ENCODE measurements around the gene THSD7B. TPM values are rescaled to one million over a fixed set of nuclear protein-coding genes. Genes with fewer than 3 reads are reported as not detected.

The THSD7B gene
- total RNA-seq, 1 experiment from 2014 or later: under 0.01 TPM

GRCh38 chr2:137210039-137210438, 444.7 kb downstream of the THSD7B start:
- intact Hi-C loops (cut with micrococcal nuclease): no loop called here

GRCh38 chr2:137211761-137212160, 446.4 kb downstream of the THSD7B start:
- no peaks in the 10 kb centered on the region for H3K27me3 ChIP-seq (ENCODE audit: low read length)
- ChIA-PET POLR2A (ENCODE audit: unreplicated experiment) (no interaction called here), CTCF (no interaction called here)
- no peak overlapping the region for H3K4me3 ChIP-seq (ENCODE audit: low read length)
- no peaks in the 10 kb centered on the region for H3K36me3 ChIP-seq (ENCODE audit: low read depth, low read length)
- no peak for TF ChIP-seq EZH2phosphoT487 (IDR thresholded peaks at IDR 0.05; ENCODE audit: borderline replicate concordance, low read length)
- TF ChIP-seq EZH2 (IDR thresholded peaks at IDR 0.05; ENCODE audit: low read length, unreplicated experiment): no peak
- TF ChIP-seq CTCF (conservative IDR thresholded peaks at IDR 0.05; ENCODE audit: low read depth, low read length): no peak
- no peaks in the 10 kb centered on the region for H3F3A ChIP-seq (ENCODE audit: low read length, unreplicated experiment)
- H2AFZ ChIP-seq (ENCODE audit: low read length): no peak overlapping the region
- no peaks in the 10 kb centered on the region for H4K20me1 ChIP-seq (ENCODE audit: low read length)
- no peaks in the 10 kb centered on the region for H3K4me1 ChIP-seq (ENCODE audit: insufficient read depth, low read length)
- no peak overlapping the region for H3K4me2 ChIP-seq (ENCODE audit: low read length)
- intact Hi-C loops (cut with micrococcal nuclease): no loop called here
- no peak overlapping the region for H3K27ac ChIP-seq (ENCODE audit: low read length)
- no peaks in the 10 kb centered on the region for H3K9me3 ChIP-seq (ENCODE audit: low read length)
- ATAC-seq: no peak
- DNase-seq: no peak
- no peaks in the 10 kb centered on the region for H3K9me2 ChIP-seq (replicated peaks; ENCODE audit: low read length)
- no TSS peak for BruUV-seq (replicated peaks)
- no peak overlapping the region for H3K9ac ChIP-seq (ENCODE audit: low read length)
- H3K79me2 ChIP-seq (ENCODE audit: low read length): no peaks in the 10 kb centered on the region

More at GRCh38 chr2:137210039-137210438, 444.7 kb downstream of the THSD7B start:
- Histone ChIP-seq H3K79me2 (ENCODE audit: low read length) (no peaks in the 10 kb centered on the region), H3K4me2 (ENCODE audit: low read length) (no peak overlapping the region), H3F3A (ENCODE audit: low read length, unreplicated experiment) (no peaks in the 10 kb centered on the region), H3K9me2 (replicated peaks; ENCODE audit: low read length) (no peaks in the 10 kb centered on the region), H3K27ac (ENCODE audit: low read length) (no peak overlapping the region), H3K9ac (ENCODE audit: low read length) (no peak overlapping the region), H2AFZ (ENCODE audit: low read length) (no peak overlapping the region), H3K4me3 (ENCODE audit: low read length) (no peak overlapping the region), H3K4me1 (ENCODE audit: insufficient read depth, low read length) (no peaks in the 10 kb centered on the region), H3K27me3 (ENCODE audit: low read length) (no peaks in the 10 kb centered on the region), H3K9me3 (ENCODE audit: low read length) (no peaks in the 10 kb centered on the region), H3K36me3 (ENCODE audit: low read depth, low read length) (no peaks in the 10 kb centered on the region), H4K20me1 (ENCODE audit: low read length) (no peaks in the 10 kb centered on the region)
- ChIA-PET POLR2A (ENCODE audit: unreplicated experiment) (no interaction called here), CTCF (no interaction called here)
- TF ChIP-seq CTCF (conservative IDR thresholded peaks at IDR 0.05; ENCODE audit: low read depth, low read length) (no peak), EZH2 (IDR thresholded peaks at IDR 0.05; ENCODE audit: low read length, unreplicated experiment) (no peak), EZH2phosphoT487 (IDR thresholded peaks at IDR 0.05; ENCODE audit: borderline replicate concordance, low read length) (no peak)
- BruUV-seq (replicated peaks): no TSS peak
- no peak for ATAC-seq
- DNase-seq: no peak

- CTCF ChIA-PET: no interaction called here
Observed at GRCh38 chr2:137220438-137220993, 455.2 kb downstream of the THSD7B start.

More at GRCh38 chr2:137220438-137220993, 455.2 kb downstream of the THSD7B start:
- TF ChIP-seq EZH2phosphoT487 (IDR thresholded peaks at IDR 0.05; ENCODE audit: borderline replicate concordance, low read length) (no peak), CTCF (conservative IDR thresholded peaks at IDR 0.05; ENCODE audit: low read depth, low read length) (no peak), EZH2 (IDR thresholded peaks at IDR 0.05; ENCODE audit: low read length, unreplicated experiment) (no peak)
- ATAC-seq: peak; percentile 81
- no peaks in the 10 kb centered on the region for H3F3A ChIP-seq (ENCODE audit: low read length, unreplicated experiment)
- H3K4me3 ChIP-seq (ENCODE audit: low read length): no peak overlapping the region
- DNase-seq: peak; percentile 94
- H3K4me1 ChIP-seq (ENCODE audit: insufficient read depth, low read length): 0 out of 2 replicates have a peak, but pooled peaks cover 6% of the 10 kb centered on the region
- no TSS peak for BruUV-seq (replicated peaks)
- POLR2A ChIA-PET (ENCODE audit: unreplicated experiment): no interaction called here
- intact Hi-C loops (cut with micrococcal nuclease): loop anchor here (2.0 kb wide), 1 partner anchor 52 kb away; no protein-coding TSS in a partner anchor
- H3K79me2 ChIP-seq (ENCODE audit: low read length): no peaks in the 10 kb centered on the region
- H3K27ac ChIP-seq (ENCODE audit: low read length): no peak overlapping the region
- H3K9me3 ChIP-seq (ENCODE audit: low read length): no peaks in the 10 kb centered on the region
- H2AFZ ChIP-seq (ENCODE audit: low read length): no peak overlapping the region
- H3K36me3 ChIP-seq (ENCODE audit: low read depth, low read length): no peaks in the 10 kb centered on the region
- H4K20me1 ChIP-seq (ENCODE audit: low read length): no peaks in the 10 kb centered on the region
- H3K27me3 ChIP-seq (ENCODE audit: low read length): no peaks in the 10 kb centered on the region
- no peaks in the 10 kb centered on the region for H3K9me2 ChIP-seq (replicated peaks; ENCODE audit: low read length)
- H3K4me2 ChIP-seq (ENCODE audit: low read length): peak overlapping the region; percentile 42
- H3K9ac ChIP-seq (ENCODE audit: low read length): no peak overlapping the region

Data from PC-3 (cell line).